ENCODE data around the gene LRRC75A. TPM values are rescaled to one million over a fixed set of nuclear protein-coding genes. Genes with fewer than 3 reads are reported as not detected.
A peak's percentile ranks its signal among the peaks of the same experiment; 100 is the strongest.
"Not testable (repeated sequence)": the region's sequence is repeated elsewhere in the genome, so short reads cannot be mapped to it uniquely, and the experiment has no call there.

The LRRC75A gene
- total RNA-seq: under 1 TPM in 2 of 4 donors, not detected in 2; 0.11 to 0.38 TPM

GRCh38 chr17:16491703-16492612 is at the start of gene LRRC75A:
TSS of gene LRRC75A (minus strand) at chr17:16492193. CDS start at chr17:16491990, 203 bp downstream.
- Histone ChIP-seq H3K27ac (peak within 1 kb of the TSS in 2 of 4 donors; percentile 24 to 46), H3K36me3 (no peaks in the 10 kb centered on the region), H3K4me3 (peak within 1 kb of the TSS; percentile 41 to 79 (median 58)), H3K4me1 (peaks cover 9 to 25% (median 15%) of the 10 kb centered on the region in 3 donors), H3K27me3 (peaks cover 0 to 67% (median 0%) of the 10 kb centered on the region in 4 donors), H3K9me3 (no peaks in the 10 kb centered on the region)
- no peak for TF ChIP-seq CTCF (IDR thresholded peaks at IDR 0.05)
- TF ChIP-seq POLR2A (IDR thresholded peaks at IDR 0.05): no peak
- WGBS, 2 donors: no CpG with 5 or more reads among the region's 134 CpGs
- DNase-seq: no peak
- intact Hi-C loops (cut with DNase I): no loop called here

- Histone ChIP-seq H3K4me1 (peaks cover 0 to 18% (median 0%) of the 10 kb centered on the region in 3 donors), H3K36me3 (no peaks in the 10 kb centered on the region), H3K27me3 (peaks cover 0 to 8% (median 0%) of the 10 kb centered on the region in 4 donors), H3K4me3 (peak overlapping the region in 2 of 4 donors; percentile 80 to 91), H3K9me3 (no peaks in the 10 kb centered on the region), H3K27ac (peak overlapping the region in 2 of 4 donors; percentile 96 to 98)
- 45 to 54% methylated on average over 2 of the region's 2 CpGs for WGBS, 2 donors
- intact Hi-C loops (cut with DNase I): no loop called here
- TF ChIP-seq CTCF (IDR thresholded peaks at IDR 0.05) (peak in 1 of 6 experiments; percentile 3), POLR2A (IDR thresholded peaks at IDR 0.05) (no peak)
- no peak for DNase-seq
Measured at GRCh38 chr17:16537130-16537458, 45.1 kb upstream of the LRRC75A start.

GRCh38 chr17:16534236-16534635 is 42.2 kb upstream of the LRRC75A start:
- TF ChIP-seq CTCF (IDR thresholded peaks at IDR 0.05): no peak
- TF ChIP-seq POLR2A (IDR thresholded peaks at IDR 0.05): no peak
- peaks cover 0 to 18% (median 0%) of the 10 kb centered on the region in 3 donors for H3K4me1 ChIP-seq
- H3K36me3 ChIP-seq: no peaks in the 10 kb centered on the region
- 100% methylated on average over 1 of the region's 1 CpG for WGBS, 2 donors
- DNase-seq: no peak
- H3K27ac ChIP-seq: no peak overlapping the region
- peaks cover 0 to 34% (median 0%) of the 10 kb centered on the region in 4 donors for H3K27me3 ChIP-seq
- no peak overlapping the region for H3K4me3 ChIP-seq
- intact Hi-C loops (cut with DNase I): no loop called here
- no peaks in the 10 kb centered on the region for H3K9me3 ChIP-seq

GRCh38 chr17:16529906-16530305 is 37.9 kb upstream of the LRRC75A start:
- Histone ChIP-seq H3K27me3 (peaks cover 0 to 59% (median 0%) of the 10 kb centered on the region in 4 donors), H3K4me1 (peaks cover 0 to 1% (median 0%) of the 10 kb centered on the region in 3 donors), H3K27ac (no peak overlapping the region), H3K4me3 (no peak overlapping the region), H3K9me3 (no peaks in the 10 kb centered on the region), H3K36me3 (no peaks in the 10 kb centered on the region)
- DNase-seq: no peak
- intact Hi-C loops (cut with DNase I): no loop called here
- 77 to 81% methylated on average over 4 of the region's 4 CpGs for WGBS, 2 donors
- no peak for TF ChIP-seq POLR2A (IDR thresholded peaks at IDR 0.05)

- DNase-seq: no peak
- intact Hi-C loops (cut with DNase I): no loop called here
- peaks cover 0 to 53% (median 0%) of the 10 kb centered on the region in 4 donors for H3K27me3 ChIP-seq
- H3K36me3 ChIP-seq: no peaks in the 10 kb centered on the region
- H3K4me1 ChIP-seq: peaks cover 0 to 3% (median 2%) of the 10 kb centered on the region in 3 donors
- H3K27ac ChIP-seq: no peak overlapping the region
- no peaks in the 10 kb centered on the region for H3K9me3 ChIP-seq
- TF ChIP-seq CTCF (IDR thresholded peaks at IDR 0.05) (no peak), POLR2A (IDR thresholded peaks at IDR 0.05) (no peak)
- 82 to 88% methylated on average over 4 of the region's 4 CpGs for WGBS, 2 donors
- H3K4me3 ChIP-seq: no peak overlapping the region
Measured at GRCh38 chr17:16527298-16527697, 35.3 kb upstream of the LRRC75A start.

- DNase-seq; H3K27ac ChIP-seq; H3K4me3 ChIP-seq; H3K36me3 ChIP-seq; H3K9me3 ChIP-seq; H3K4me1 ChIP-seq; intact Hi-C loops (cut with DNase I): not testable (repeated sequence)
- H3K27me3 ChIP-seq: peaks cover 0 to 35% (median 0%) of the 10 kb centered on the region in 4 donors
- whole genome bisulfite sequencing, 2 donors: 83 to 87% methylated on average over 6 of the region's 6 CpGs
Measured at GRCh38 chr17:16525556-16525955, 33.6 kb upstream of the LRRC75A start.
